Measurements from ENCODE around the gene CCDC174. TPM values are rescaled to one million over a fixed set of nuclear protein-coding genes. Genes with fewer than 3 reads are reported as not detected.
"Not testable (repeated sequence)": the region's sequence is repeated elsewhere in the genome, so short reads cannot be mapped to it uniquely, and the experiment has no call there.

The CCDC174 gene
- total RNA-seq, 1 experiment from 2014 or later = 8.4 TPM

GRCh38 chr3:14633819-14634424, 17.6 kb upstream of the CCDC174 start:
- Histone ChIP-seq H3K36me3 (replicated peaks; ENCODE audit: control insufficient read depth, insufficient read depth, low read length) (no peaks in the 10 kb centered on the region), H3K4me3 (ENCODE audit: insufficient read depth, low read depth, low read length) (no peak overlapping the region), H3K27me3 (ENCODE audit: control insufficient read depth, insufficient read depth, low read length) (no peaks in the 10 kb centered on the region)
- peak; percentile 63 for DNase-seq

GRCh38 chr3:14634763-14635400, 16.7 kb upstream of the CCDC174 start:
- DNase-seq = no peak
- Histone ChIP-seq H3K4me3 (ENCODE audit: insufficient read depth, low read depth, low read length) (no peak overlapping the region), H3K27me3 (ENCODE audit: control insufficient read depth, insufficient read depth, low read length) (no peaks in the 10 kb centered on the region), H3K36me3 (replicated peaks; ENCODE audit: control insufficient read depth, insufficient read depth, low read length) (no peaks in the 10 kb centered on the region)

- H3K4me3 ChIP-seq (ENCODE audit: insufficient read depth, low read depth, low read length) = no peak overlapping the region
- H3K27me3 ChIP-seq (ENCODE audit: control insufficient read depth, insufficient read depth, low read length) = no peaks in the 10 kb centered on the region
- DNase-seq = no peak
- no peaks in the 10 kb centered on the region for H3K36me3 ChIP-seq (replicated peaks; ENCODE audit: control insufficient read depth, insufficient read depth, low read length)
These were observed 15.0 kb upstream of the CCDC174 start for GRCh38 chr3:14636496-14637087.

GRCh38 chr3:14640157-14640562, 11.4 kb upstream of the CCDC174 start:
- DNase-seq = no peak
- no peaks in the 10 kb centered on the region for H3K27me3 ChIP-seq (ENCODE audit: control insufficient read depth, insufficient read depth, low read length)
- H3K36me3 ChIP-seq (replicated peaks; ENCODE audit: control insufficient read depth, insufficient read depth, low read length) = no peaks in the 10 kb centered on the region

GRCh38 chr3:14640734-14641133, 10.8 kb upstream of the CCDC174 start:
- no peaks in the 10 kb centered on the region for H3K27me3 ChIP-seq (ENCODE audit: control insufficient read depth, insufficient read depth, low read length)
- no peaks in the 10 kb centered on the region for H3K36me3 ChIP-seq (replicated peaks; ENCODE audit: control insufficient read depth, insufficient read depth, low read length)
- no peak for DNase-seq
- no peak overlapping the region for H3K4me3 ChIP-seq (ENCODE audit: insufficient read depth, low read depth, low read length)

More at GRCh38 chr3:14640157-14640562, 11.4 kb upstream of the CCDC174 start:
- no peak overlapping the region for H3K4me3 ChIP-seq (ENCODE audit: insufficient read depth, low read depth, low read length)

GRCh38 chr3:14641346-14641745, 10.2 kb upstream of the CCDC174 start:
- Histone ChIP-seq H3K36me3 (replicated peaks; ENCODE audit: control insufficient read depth, insufficient read depth, low read length) (no peaks in the 10 kb centered on the region), H3K27me3 (ENCODE audit: control insufficient read depth, insufficient read depth, low read length) (no peaks in the 10 kb centered on the region), H3K4me3 (ENCODE audit: insufficient read depth, low read depth, low read length) (no peak overlapping the region)
- DNase-seq = no peak

GRCh38 chr3:14645453-14645852, 6.1 kb upstream of the CCDC174 start:
- no peaks in the 10 kb centered on the region for H3K27me3 ChIP-seq (ENCODE audit: control insufficient read depth, insufficient read depth, low read length)
- no peak for DNase-seq
- no peak overlapping the region for H3K4me3 ChIP-seq (ENCODE audit: insufficient read depth, low read depth, low read length)
- no peaks in the 10 kb centered on the region for H3K36me3 ChIP-seq (replicated peaks; ENCODE audit: control insufficient read depth, insufficient read depth, low read length)

GRCh38 chr3:14646131-14646573, 5.4 kb upstream of the CCDC174 start:
- DNase-seq = no peak
- H3K27me3 ChIP-seq (ENCODE audit: control insufficient read depth, insufficient read depth, low read length) = no peaks in the 10 kb centered on the region
- no peaks in the 10 kb centered on the region for H3K36me3 ChIP-seq (replicated peaks; ENCODE audit: control insufficient read depth, insufficient read depth, low read length)
- no peak overlapping the region for H3K4me3 ChIP-seq (ENCODE audit: insufficient read depth, low read depth, low read length)

- Histone ChIP-seq H3K36me3 (replicated peaks; ENCODE audit: control insufficient read depth, insufficient read depth, low read length) (no peaks in the 10 kb centered on the region), H3K4me3 (ENCODE audit: insufficient read depth, low read depth, low read length) (no peak overlapping the region), H3K27me3 (ENCODE audit: control insufficient read depth, insufficient read depth, low read length) (no peaks in the 10 kb centered on the region)
- peak; percentile 62 for DNase-seq
These were observed 4.8 kb upstream of the CCDC174 start for GRCh38 chr3:14646589-14647413.

GRCh38 chr3:14647976-14648955, 3.3 kb upstream of the CCDC174 start:
- Histone ChIP-seq H3K36me3 (replicated peaks; ENCODE audit: control insufficient read depth, insufficient read depth, low read length) (no peaks in the 10 kb centered on the region), H3K27me3 (ENCODE audit: control insufficient read depth, insufficient read depth, low read length) (no peaks in the 10 kb centered on the region), H3K4me3 (ENCODE audit: insufficient read depth, low read depth, low read length) (no peak overlapping the region)
- no peak for DNase-seq

- Histone ChIP-seq H3K36me3 (replicated peaks; ENCODE audit: control insufficient read depth, insufficient read depth, low read length) (no peaks in the 10 kb centered on the region; the same call in 1 of the 2 replicates), H3K27me3 (ENCODE audit: control insufficient read depth, insufficient read depth, low read length) (no peaks in the 10 kb centered on the region), H3K4me3 (ENCODE audit: insufficient read depth, low read depth, low read length) (no peak overlapping the region)
- no peak for DNase-seq
These were observed 2.1 kb upstream of the CCDC174 start for GRCh38 chr3:14649466-14649865.

- Histone ChIP-seq H3K36me3 (replicated peaks; ENCODE audit: control insufficient read depth, insufficient read depth, low read length) (peaks cover 2% of the 10 kb centered on the region), H3K27me3 (ENCODE audit: control insufficient read depth, insufficient read depth, low read length) (no peaks in the 10 kb centered on the region), H3K4me3 (ENCODE audit: insufficient read depth, low read depth, low read length) (no peak overlapping the region)
- DNase-seq = no peak
These were observed 1.4 kb upstream of the CCDC174 start for GRCh38 chr3:14650193-14650592.

- H3K4me3 ChIP-seq (ENCODE audit: insufficient read depth, low read depth, low read length) = peak overlapping the region; percentile 94
- peaks cover 10% of the 10 kb centered on the region for H3K36me3 ChIP-seq (replicated peaks; ENCODE audit: control insufficient read depth, insufficient read depth, low read length)
- not testable (repeated sequence) for H3K27me3 ChIP-seq (ENCODE audit: control insufficient read depth, insufficient read depth, low read length); DNase-seq
These were observed 872 bp downstream of the CCDC174 start for GRCh38 chr3:14652360-14652907.

Measured in H7 (cell line).